ENCODE measurements around the gene WNT7B.

The WNT7B gene

DNA sequence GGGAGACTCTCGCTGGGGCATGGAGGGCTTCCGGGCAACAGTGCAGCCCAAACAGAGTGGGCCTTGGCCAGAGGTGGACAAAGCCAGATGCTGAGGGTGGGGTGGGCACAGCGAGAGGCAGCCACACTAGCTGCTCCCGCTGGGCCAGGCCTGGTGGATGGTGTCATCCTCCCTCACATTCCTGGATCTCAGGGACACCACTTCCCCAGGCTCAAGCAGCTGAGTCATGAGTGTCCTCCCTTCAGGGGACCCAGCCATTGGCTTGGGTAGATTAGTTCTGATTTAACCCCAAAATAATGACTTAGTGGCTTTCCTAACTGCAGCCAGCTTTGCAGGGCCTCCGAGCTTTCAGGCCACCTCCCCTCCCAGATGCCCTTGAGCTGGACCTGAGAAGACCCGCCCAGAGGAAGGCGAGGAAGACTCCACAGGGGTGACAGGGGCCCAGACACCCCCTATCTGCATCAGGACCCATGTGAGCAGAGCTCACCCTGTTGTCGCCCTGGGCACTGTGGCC is 25.9 kb upstream of the WNT7B start:
- TF ChIP-seq, protein P1, sequence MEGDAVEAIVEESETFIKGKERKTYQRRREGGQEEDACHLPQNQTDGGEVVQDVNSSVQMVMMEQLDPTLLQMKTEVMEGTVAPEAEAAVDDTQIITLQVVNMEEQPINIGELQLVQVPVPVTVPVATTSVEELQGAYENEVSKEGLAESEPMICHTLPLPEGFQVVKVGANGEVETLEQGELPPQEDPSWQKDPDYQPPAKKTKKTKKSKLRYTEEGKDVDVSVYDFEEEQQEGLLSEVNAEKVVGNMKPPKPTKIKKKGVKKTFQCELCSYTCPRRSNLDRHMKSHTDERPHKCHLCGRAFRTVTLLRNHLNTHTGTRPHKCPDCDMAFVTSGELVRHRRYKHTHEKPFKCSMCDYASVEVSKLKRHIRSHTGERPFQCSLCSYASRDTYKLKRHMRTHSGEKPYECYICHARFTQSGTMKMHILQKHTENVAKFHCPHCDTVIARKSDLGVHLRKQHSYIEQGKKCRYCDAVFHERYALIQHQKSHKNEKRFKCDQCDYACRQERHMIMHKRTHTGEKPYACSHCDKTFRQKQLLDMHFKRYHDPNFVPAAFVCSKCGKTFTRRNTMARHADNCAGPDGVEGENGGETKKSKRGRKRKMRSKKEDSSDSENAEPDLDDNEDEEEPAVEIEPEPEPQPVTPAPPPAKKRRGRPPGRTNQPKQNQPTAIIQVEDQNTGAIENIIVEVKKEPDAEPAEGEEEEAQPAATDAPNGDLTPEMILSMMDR (IDR thresholded peaks at IDR 0.05) = no peak
- peaks cover 9% of the 10 kb centered on the region for H3K27me3 Mint-ChIP-seq (ENCODE audit: low read depth, poor library complexity)
- H3K27ac Mint-ChIP-seq = no peak overlapping the region
- no peaks in the 10 kb centered on the region for H3K9me3 Mint-ChIP-seq
- H3K4me3 Mint-ChIP-seq = no peak overlapping the region
- no peaks in the 10 kb centered on the region for H3K36me3 Mint-ChIP-seq (ENCODE audit: low read depth)
- DNase-seq = no peak
- peaks cover 20% of the 10 kb centered on the region for H3K4me1 Mint-ChIP-seq

DNA sequence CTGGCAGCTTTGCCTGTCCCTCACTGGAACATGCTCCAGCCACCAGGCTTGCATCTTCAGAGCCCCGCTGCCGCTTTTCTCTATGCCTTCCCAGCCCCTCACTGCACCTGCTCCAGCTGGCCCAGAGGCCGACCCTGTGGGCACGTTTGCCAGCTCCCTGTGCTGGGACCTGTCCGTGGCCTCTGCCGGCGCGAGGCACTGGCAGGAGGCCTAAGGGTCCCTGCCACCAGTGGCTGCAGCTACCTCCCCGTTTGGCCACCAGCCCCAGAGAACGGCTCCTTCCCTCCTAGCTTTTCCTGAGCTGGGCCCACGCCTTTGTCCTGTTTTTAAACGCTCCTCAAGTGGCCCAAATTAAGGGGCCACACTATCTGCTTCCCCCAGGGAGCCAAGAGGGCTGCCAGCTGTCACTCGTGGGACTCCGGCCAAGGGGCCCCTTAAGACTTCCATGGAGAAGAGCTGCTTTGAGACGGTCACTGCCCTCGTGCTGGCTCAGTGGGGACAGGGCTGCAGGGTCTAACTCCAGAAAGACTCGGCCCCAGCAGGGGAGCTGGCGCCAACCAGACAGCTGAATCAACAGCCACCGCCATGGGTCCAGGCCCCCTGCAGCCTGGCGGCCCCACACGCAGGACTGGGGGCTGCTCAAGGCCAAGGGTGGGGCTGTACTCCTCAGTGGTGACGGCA is 24.6 kb upstream of the WNT7B start:
- Mint-ChIP-seq H3K4me3 (no peak overlapping the region), H3K9me3 (no peaks in the 10 kb centered on the region), H3K27me3 (ENCODE audit: low read depth, poor library complexity) (peaks cover 9% of the 10 kb centered on the region), H3K36me3 (ENCODE audit: low read depth) (no peaks in the 10 kb centered on the region), H3K4me1 (peaks cover 23% of the 10 kb centered on the region), H3K27ac (peak overlapping the region; percentile 72)
- TF ChIP-seq, protein P1 (IDR thresholded peaks at IDR 0.05) = no peak
- DNase-seq = peak; percentile 1

DNA sequence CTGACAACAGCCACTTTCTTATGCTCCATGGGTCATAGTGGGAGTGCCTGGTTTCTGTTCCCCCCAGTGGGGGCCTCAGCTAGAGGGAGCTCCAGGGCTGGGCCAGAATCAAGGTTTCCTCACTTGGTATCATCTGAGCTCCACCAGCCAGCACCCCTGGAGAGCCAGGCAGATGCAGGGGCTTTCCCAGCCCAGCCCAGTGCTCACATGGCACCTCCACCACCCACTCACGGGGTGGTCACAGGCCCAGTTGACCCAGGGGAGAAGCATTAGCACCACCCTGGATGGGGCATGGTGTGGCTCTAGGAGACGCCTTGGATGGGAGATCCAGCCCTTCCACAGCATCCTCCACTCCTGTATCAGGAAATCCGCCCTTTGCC is 24.1 kb upstream of the WNT7B start:
- H3K4me1 Mint-ChIP-seq = peaks cover 21% of the 10 kb centered on the region
- H3K4me3 Mint-ChIP-seq = no peak overlapping the region
- TF ChIP-seq, protein P1 (IDR thresholded peaks at IDR 0.05) = no peak
- H3K27me3 Mint-ChIP-seq (ENCODE audit: low read depth, poor library complexity) = peaks cover 9% of the 10 kb centered on the region
- no peaks in the 10 kb centered on the region for H3K9me3 Mint-ChIP-seq
- DNase-seq = peak; percentile 0
- H3K36me3 Mint-ChIP-seq (ENCODE audit: low read depth) = no peaks in the 10 kb centered on the region
- H3K27ac Mint-ChIP-seq = peak overlapping the region; percentile 72

- Mint-ChIP-seq H3K9me3 (no peaks in the 10 kb centered on the region), H3K4me1 (peaks cover 25% of the 10 kb centered on the region), H3K27ac (no peak overlapping the region), H3K4me3 (no peak overlapping the region), H3K36me3 (ENCODE audit: low read depth) (no peaks in the 10 kb centered on the region), H3K27me3 (ENCODE audit: low read depth, poor library complexity) (peaks cover 11% of the 10 kb centered on the region)
- TF ChIP-seq, protein P1 (IDR thresholded peaks at IDR 0.05) = no peak
- no peak for DNase-seq
These were observed 23.4 kb upstream of the WNT7B start for GRCh38 chr22:46000081-46001027.

GRCh38 chr22:45999379-45999971 is 22.5 kb upstream of the WNT7B start:
- Mint-ChIP-seq H3K36me3 (ENCODE audit: low read depth) (no peaks in the 10 kb centered on the region), H3K9me3 (no peaks in the 10 kb centered on the region), H3K27ac (no peak overlapping the region), H3K4me1 (peaks cover 29% of the 10 kb centered on the region), H3K4me3 (no peak overlapping the region), H3K27me3 (ENCODE audit: low read depth, poor library complexity) (peaks cover 16% of the 10 kb centered on the region)
- no peak for DNase-seq
- TF ChIP-seq, protein P1 (IDR thresholded peaks at IDR 0.05) = no peak

Data from nephron progenitor cell (in vitro differentiated cells).